K562 (cell line): ENCODE measurements around the gene WDR64. TPM values are rescaled to one million over a fixed set of nuclear protein-coding genes. Genes with fewer than 3 reads are reported as not detected.

ENCODE experiments used
- ATAC-seq: fragments of 200-7000 bp; cut with Tn5 transposase; 3 replicates; pipeline ENCODE4 v1.9.1; 2020; ENCODE audit warnings: moderate library complexity
- BruUV-seq: library from RNA; stranded (reverse); fragments of 400-500 nt; replicated peaks from 2 replicates; lab custom pipeline; 2021; lab: Mats Ljungman, UMichigan
- CTCF ChIA-PET: fragments of 300-600 bp; formaldehyde crosslinking; extraction: SDS; loops from one replicate; lab custom pipeline; 2021; ENCODE audit warnings: low intra/inter-chr PET ratio; lab: Yijun Ruan, JAX
- POLR2A ChIA-PET: fragments of 300-600, 350-650 bp; sonication (Branson Sonifier 250); formaldehyde crosslinking; extraction: SDS; loops from one replicate; lab custom pipeline; 2021; ENCODE audit warnings: antibody characterized with exemption, inconsistent platforms; lab: Yijun Ruan, JAX
- DNase-seq, 4 experiments: peaks; one replicate each; pipeline versions ENCODE4 v3.0.0 to v3.0.0-alpha.2; 2011 to 2018; ENCODE audit warnings: low spot score in 3 of 4, mixed read lengths in 3 of 4; ENCODE audit errors: extremely low read depth in 1 of 4
- FAIRE-seq: peaks from 2 replicates; lab custom pipeline; 2011; peaks lifted over from hg19 to GRCh38; lab: Jason Lieb, UNC
- H2AFZ ChIP-seq: 2 replicates; pipeline ENCODE4 v1.6.0; 2011; ENCODE audit warnings: low read depth, low read length, control low read depth, inconsistent platforms
- H3K27ac ChIP-seq: fragments of 200-600 bp; 3 replicates; pipeline ENCODE4 v1.8.0; 2011; ENCODE audit warnings: low read depth, mild to moderate bottlenecking, control low read depth, inconsistent platforms, low read length, moderate library complexity, mixed read lengths; ENCODE audit errors: extremely low read depth
- H3K27me3 ChIP-seq, 2 experiments: fragments of 300-600 bp in 1 of 2; 2 replicates in 1 of 2; 3 replicates in 1 of 2; pipeline versions ENCODE4 v1.6.0 to v1.8.0; 2011; ENCODE audit warnings: inconsistent platforms in 2 of 2, low read length in 2 of 2, mild to moderate bottlenecking in 1 of 2, mixed read lengths in 1 of 2, moderate library complexity in 1 of 2; ENCODE audit not compliant: control insufficient read depth in 2 of 2, insufficient read depth in 2 of 2
- H3K36me3 ChIP-seq: fragments of 300-600 bp; 3 replicates; pipeline ENCODE4 v1.8.0; 2011; ENCODE audit warnings: mild to moderate bottlenecking, low read length, inconsistent platforms; ENCODE audit not compliant: control insufficient read depth, insufficient read depth
- H3K4me1 ChIP-seq, 2 experiments: fragments of 200-600 bp in 1 of 2; replicated peaks in 1 of 2; 2 replicates in 1 of 2; 3 replicates in 1 of 2; pipeline versions ENCODE4 v1.5.1 to v1.8.0; 2011; ENCODE audit warnings: inconsistent platforms in 2 of 2, low read length in 2 of 2, mild to moderate bottlenecking in 1 of 2, mixed read lengths in 1 of 2, moderate library complexity in 1 of 2; ENCODE audit not compliant: control insufficient read depth in 2 of 2, insufficient read depth in 2 of 2
- H3K4me2 ChIP-seq: 2 replicates; pipeline ENCODE4 v1.6.1; 2011; ENCODE audit warnings: low read length, control low read depth, inconsistent platforms, mixed read lengths; ENCODE audit not compliant: insufficient read depth
- H3K4me3 ChIP-seq: fragments of 200-600 bp; sonication (generic), shearing (Covaris generic); 2 replicates; pipeline ENCODE4 v1.5.1; 2016; ENCODE audit warnings: control low read depth, inconsistent platforms
- H3K79me2 ChIP-seq: fragments of 200-600 bp; 3 replicates; pipeline ENCODE4 v1.8.0; 2011; ENCODE audit warnings: low read length, inconsistent platforms; ENCODE audit not compliant: control insufficient read depth, insufficient read depth
- H3K9ac ChIP-seq, 2 experiments: 2 replicates each; pipeline versions ENCODE4 v1.6.0 to v1.6.1; 2011; ENCODE audit warnings: low read depth in 2 of 2, low read length in 2 of 2, control low read depth in 1 of 2, inconsistent platforms in 1 of 2, mild to moderate bottlenecking in 1 of 2, mixed read lengths in 1 of 2; ENCODE audit not compliant: insufficient read depth in 1 of 2
- H3K9me1 ChIP-seq: one replicate; pipeline ENCODE4 v1.6.0; 2011; ENCODE audit warnings: inconsistent platforms, mild to moderate bottlenecking, low read length, moderate library complexity; ENCODE audit not compliant: control insufficient read depth, insufficient read depth
- H3K9me3 ChIP-seq: replicated peaks from 2 replicates; pipeline ENCODE4 v1.5.1; 2011; ENCODE audit warnings: low read depth, low read length, inconsistent platforms; ENCODE audit not compliant: control insufficient read depth, insufficient read depth
- H4K20me1 ChIP-seq: replicated peaks from 2 replicates; pipeline ENCODE4 v1.6.1; 2011; ENCODE audit warnings: low read length, inconsistent platforms, mixed read lengths; ENCODE audit not compliant: control insufficient read depth, insufficient read depth
- BMI1 ChIP-seq: fragments of 150-350 bp; IDR thresholded peaks from 2 replicates; pipeline ENCODE4 v1.6.1; 2014; ENCODE audit warnings: low read length
- C11orf30 ChIP-seq: fragments of 450-650 bp; IDR thresholded peaks from 2 replicates; pipeline ENCODE4 v1.6.1; 2016; ENCODE audit warnings: low read depth, mild to moderate bottlenecking
- MAFF ChIP-seq: IDR thresholded peaks from 2 replicates; pipeline ENCODE4 v1.6.1; 2012; ENCODE audit warnings: low read length, improper control_type of control experiment
- MED1 ChIP-seq: sonication (generic); formaldehyde crosslinking; IDR thresholded peaks from 2 replicates; pipeline ENCODE4 v1.8.1; 2023; ENCODE audit warnings: missing genetic modification reagents, borderline replicate concordance
- MEIS2 ChIP-seq: fragments of 450-650 bp; IDR thresholded peaks from 2 replicates; pipeline ENCODE4 v1.6.1; 2014; ENCODE audit warnings: mild to moderate bottlenecking; ENCODE audit not compliant: partially characterized antibody
- NFE2 ChIP-seq: IDR thresholded peaks from 2 replicates; pipeline ENCODE4 v1.6.1; 2014; ENCODE audit warnings: antibody characterized with exemption, low read depth
- PCBP2 ChIP-seq: fragments of 200-400 bp; formaldehyde crosslinking; IDR thresholded peaks from 2 replicates; pipeline ENCODE4 v1.6.1; 2018; ENCODE audit warnings: low read length, low read depth, mild to moderate bottlenecking, moderate library complexity; ENCODE audit not compliant: poor library complexity, severe bottlenecking
- ZNF316 ChIP-seq: fragments of 450-650 bp; IDR thresholded peaks from 2 replicates; pipeline ENCODE4 v1.6.1; 2016
- WGBS: fragments of 100-300 bp; shearing (Covaris generic); methylation state at CpG from one replicate; pipeline ENCODE4 v1.1.6; 2016; ENCODE audit warnings: low coverage, mixed read lengths; ENCODE audit not compliant: insufficient coverage; ENCODE audit errors: missing lambda C conversion rate; 5-methylcytosine and 5-hydroxymethylcytosine counted together
- in situ Hi-C: fragments of 300-500 bp; cut with MboI; formaldehyde crosslinking; loops from 4 replicates; pipeline ENCODE4 v1.15.0; 2018; ENCODE audit warnings: inconsistent platforms, mixed read lengths
- intact Hi-C: fragments of 100-400 bp; cut with micrococcal nuclease; formaldehyde crosslinking; loops from 2 replicates; pipeline ENCODE4 v1.14.2; 2022
- polyA plus RNA-seq, 8 experiments: library from polyadenylated mRNA; depleted of rRNA in 4 of 8; stranded (reverse) in 5 of 8; unstranded in 3 of 8; fragments of >200 nt; fragmentation: Nextera tagmentation in 2 of 8; fragmentation: Illumina TruSeq in 1 of 8; extraction: Ambion mirVana in 2 of 8; extraction: Trizol in 1 of 8; gene quantifications; 2 replicates each; pipeline versions ENCODE4 v1.2.1 to v1.2.3, GENCODE V29; 2011 to 2014; ENCODE audit warnings: inconsistent platforms in 1 of 8, missing spikeins in 1 of 8
- total RNA-seq, 7 experiments: library from RNA; depleted of rRNA in 6 of 7; stranded (reverse); fragments of >200 nt in 6 of 7; fragmentation: Illumina TruSeq in 2 of 7; extraction: Trizol in 2 of 7; gene quantifications; 2 replicates each; pipeline versions ENCODE4 v1.2.1 to v1.2.3, GENCODE V29; 2011 to 2021; ENCODE audit warnings: low replicate concordance in 1 of 7

Gene WDR64
- total and polyA plus RNA-seq, 9 of the 15 experiments (the other 6 are each of a cell fraction or from before 2014, with no cell fraction given) = 0.06 to 0.29 (median 0.19) TPM; not detected in 5

GRCh38 chr1:241666419-241666818, 14.3 kb downstream of the WDR64 start:
- DNase-seq (no peak), FAIRE-seq (no peak), ATAC-seq (no peak)
- Histone ChIP-seq H2AFZ (no peak overlapping the region), H3K9me3 (no peaks in the 10 kb centered on the region), H3K9ac (no peak overlapping the region), H3K36me3 (no peaks in the 10 kb centered on the region), H3K4me3 (no peak overlapping the region), H3K4me2 (no peak overlapping the region), H3K79me2 (no peaks in the 10 kb centered on the region), H4K20me1 (no peaks in the 10 kb centered on the region), H3K27me3 (no peaks in the 10 kb centered on the region), H3K27ac (no peak overlapping the region), H3K4me1 (no peaks in the 10 kb centered on the region; a peak in 2 of 5 replicates), H3K9me1 (no peaks in the 10 kb centered on the region)
- in situ Hi-C loops (no loop called here), intact Hi-C loops (no loop called here)
- no TSS peak for BruUV-seq
- ChIA-PET CTCF (no interaction called here), POLR2A (no interaction called here)
- TF ChIP-seq MEIS2 (peak; percentile 14), NFE2 (no peak), BMI1 (no peak), PCBP2 (no peak), ZNF316 (peak; percentile 73), C11orf30 (peak; percentile 42; the same call in 1 of the 2 replicates), MED1 (CRISPR knock-in tag) (no peak), MAFF (peak; percentile 7; the same call in 1 of the 2 replicates)
- 46% methylated on average over 3 of the region's 3 CpGs for WGBS
